Mesothelial cell of epicardium (in vitro differentiated cells): ENCODE data around the gene PTCHD4. TPM values are rescaled to one million over a fixed set of nuclear protein-coding genes. Genes with fewer than 3 reads are reported as not detected.

Source experiments
- DNase-seq, 2 experiments: peaks; one replicate each; pipeline ENCODE4 v3.0.0; 2021; ENCODE audit warnings: low spot score in 2 of 2; ENCODE audit not compliant: unreplicated experiment in 2 of 2
- H3K27ac Mint-ChIP-seq: 2 replicates; pipeline ENCODE4 v1.8.0; 2021; ENCODE audit warnings: mixed read lengths
- H3K27me3 Mint-ChIP-seq: 2 replicates; pipeline ENCODE4 v1.8.0; 2021; ENCODE audit warnings: low read depth, mixed read lengths
- H3K36me3 Mint-ChIP-seq: 2 replicates; pipeline ENCODE4 v1.8.0; 2021; ENCODE audit warnings: mixed read lengths
- H3K4me1 Mint-ChIP-seq: 2 replicates; pipeline ENCODE4 v1.8.0; 2021; ENCODE audit warnings: mixed read lengths
- H3K4me3 Mint-ChIP-seq: 2 replicates; pipeline ENCODE4 v1.8.0; 2021; ENCODE audit warnings: mild to moderate bottlenecking, moderate library complexity, mixed read lengths
- H3K9me3 Mint-ChIP-seq: 2 replicates; pipeline ENCODE4 v1.8.0; 2021; ENCODE audit warnings: mixed read lengths
- total RNA-seq: library from RNA; stranded (reverse); gene quantifications from 3 replicates; pipeline ENCODE4 v1.2.1, GENCODE V29; 2021
- TF ChIP-seq, protein P1 (sequence below): fragments of 200-600 bp; sonication (generic); IDR thresholded peaks from one replicate; pipeline ENCODE4 v1.5.0; 2021; ENCODE audit warnings: antibody characterized with exemption; ENCODE audit not compliant: unreplicated experiment

The PTCHD4 gene
- total RNA-seq, 1 donor from 2014 or later, result 8.5 TPM

DNA sequence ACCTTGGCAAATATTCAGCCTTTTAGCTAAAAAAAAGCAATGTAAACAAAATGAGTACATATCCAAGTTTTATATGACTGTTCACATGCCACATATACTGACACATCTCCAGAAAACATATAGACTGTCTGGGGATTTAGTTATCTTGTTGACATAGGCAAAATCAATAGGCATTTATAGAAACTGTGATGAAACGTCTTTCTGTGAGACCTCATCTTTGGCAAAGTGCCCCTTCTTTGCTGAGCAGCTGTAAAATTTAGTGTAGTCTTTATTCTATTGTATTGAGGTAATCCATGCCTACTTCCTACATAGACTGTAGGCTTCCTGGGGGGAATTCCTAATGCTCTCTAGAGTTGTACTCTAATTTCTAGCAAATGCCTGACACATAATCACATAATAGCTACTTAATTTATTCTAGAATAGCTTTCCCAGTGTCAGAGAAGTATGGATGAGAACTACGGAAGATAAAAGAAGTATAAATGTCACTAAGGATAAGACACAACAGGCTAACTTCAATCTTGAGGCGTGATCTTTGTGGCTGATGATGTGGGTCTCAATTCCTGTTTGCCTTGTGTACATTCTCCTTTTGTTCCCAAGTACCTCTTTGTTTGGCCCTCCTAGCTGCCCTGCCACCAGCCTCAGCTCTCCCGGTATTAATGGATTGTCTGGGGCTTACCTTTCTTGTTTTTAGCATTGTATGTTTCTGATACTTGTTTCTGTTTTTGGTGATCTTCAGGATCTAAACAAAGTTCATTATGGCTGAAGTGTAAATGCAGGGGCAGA is 30.6 kb downstream of the PTCHD4 start:
- Mint-ChIP-seq H3K36me3 (peaks cover 20% of the 10 kb centered on the region), H3K27me3 (no peaks in the 10 kb centered on the region), H3K4me1 (peaks cover 5% of the 10 kb centered on the region), H3K27ac (no peak overlapping the region), H3K9me3 (peaks cover 25% of the 10 kb centered on the region), H3K4me3 (no peak overlapping the region)
- DNase-seq, result no peak
- TF ChIP-seq, protein P1, sequence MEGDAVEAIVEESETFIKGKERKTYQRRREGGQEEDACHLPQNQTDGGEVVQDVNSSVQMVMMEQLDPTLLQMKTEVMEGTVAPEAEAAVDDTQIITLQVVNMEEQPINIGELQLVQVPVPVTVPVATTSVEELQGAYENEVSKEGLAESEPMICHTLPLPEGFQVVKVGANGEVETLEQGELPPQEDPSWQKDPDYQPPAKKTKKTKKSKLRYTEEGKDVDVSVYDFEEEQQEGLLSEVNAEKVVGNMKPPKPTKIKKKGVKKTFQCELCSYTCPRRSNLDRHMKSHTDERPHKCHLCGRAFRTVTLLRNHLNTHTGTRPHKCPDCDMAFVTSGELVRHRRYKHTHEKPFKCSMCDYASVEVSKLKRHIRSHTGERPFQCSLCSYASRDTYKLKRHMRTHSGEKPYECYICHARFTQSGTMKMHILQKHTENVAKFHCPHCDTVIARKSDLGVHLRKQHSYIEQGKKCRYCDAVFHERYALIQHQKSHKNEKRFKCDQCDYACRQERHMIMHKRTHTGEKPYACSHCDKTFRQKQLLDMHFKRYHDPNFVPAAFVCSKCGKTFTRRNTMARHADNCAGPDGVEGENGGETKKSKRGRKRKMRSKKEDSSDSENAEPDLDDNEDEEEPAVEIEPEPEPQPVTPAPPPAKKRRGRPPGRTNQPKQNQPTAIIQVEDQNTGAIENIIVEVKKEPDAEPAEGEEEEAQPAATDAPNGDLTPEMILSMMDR, result no peak

- H3K36me3 Mint-ChIP-seq, result peaks cover 15% of the 10 kb centered on the region
- peaks cover 6% of the 10 kb centered on the region for H3K4me1 Mint-ChIP-seq
- no peak overlapping the region for H3K4me3 Mint-ChIP-seq
- no peak for DNase-seq
- H3K9me3 Mint-ChIP-seq, result peaks cover 20% of the 10 kb centered on the region
- TF ChIP-seq, protein P1, result no peak
- H3K27ac Mint-ChIP-seq, result no peak overlapping the region
- no peaks in the 10 kb centered on the region for H3K27me3 Mint-ChIP-seq
Measured at GRCh38 chr6:48078120-48078519, 32.9 kb downstream of the PTCHD4 start.

GRCh38 chr6:48075181-48075580 is 35.8 kb downstream of the PTCHD4 start:
- Mint-ChIP-seq H3K4me1 (peaks cover 6% of the 10 kb centered on the region), H3K4me3 (no peak overlapping the region), H3K36me3 (peaks cover 15% of the 10 kb centered on the region), H3K9me3 (peaks cover 20% of the 10 kb centered on the region), H3K27me3 (peaks cover 4% of the 10 kb centered on the region), H3K27ac (no peak overlapping the region)
- no peak for DNase-seq
- TF ChIP-seq, protein P1, result no peak

GRCh38 chr6:48073976-48074767 is 36.8 kb downstream of the PTCHD4 start:
- H3K9me3 Mint-ChIP-seq, result peaks cover 20% of the 10 kb centered on the region
- peaks cover 15% of the 10 kb centered on the region for H3K36me3 Mint-ChIP-seq
- peaks cover 11% of the 10 kb centered on the region for H3K4me1 Mint-ChIP-seq
- H3K4me3 Mint-ChIP-seq, result no peak overlapping the region
- DNase-seq, result no peak
- TF ChIP-seq, protein P1, result no peak
- no peak overlapping the region for H3K27ac Mint-ChIP-seq
- peaks cover 11% of the 10 kb centered on the region for H3K27me3 Mint-ChIP-seq

- H3K27ac Mint-ChIP-seq, result no peak overlapping the region
- TF ChIP-seq, protein P1, result no peak
Measured at GRCh38 chr6:48071833-48072232, 39.2 kb downstream of the PTCHD4 start.

More at GRCh38 chr6:48071833-48072232, 39.2 kb downstream of the PTCHD4 start:
- no peak for DNase-seq
- Mint-ChIP-seq H3K4me1 (peaks cover 22% of the 10 kb centered on the region), H3K4me3 (no peak overlapping the region), H3K27me3 (peaks cover 26% of the 10 kb centered on the region), H3K9me3 (peaks cover 9% of the 10 kb centered on the region), H3K36me3 (peaks cover 3% of the 10 kb centered on the region)
